ENCODE measurements around the gene BCL6B. TPM values are rescaled to one million over a fixed set of nuclear protein-coding genes. Genes with fewer than 3 reads are reported as not detected.
"Not testable (repeated sequence)": the region's sequence is repeated elsewhere in the genome, so short reads cannot be mapped to it uniquely, and the experiment has no call there.

The BCL6B gene
- 0.02 TPM in 1 of 2 replicates, not detected in the other for polyA plus RNA-seq (2011; rRNA removed)
- polyA minus RNA-seq (2011; rRNA and poly(A)+ RNA removed) = not detected in 2 replicates

DNA sequence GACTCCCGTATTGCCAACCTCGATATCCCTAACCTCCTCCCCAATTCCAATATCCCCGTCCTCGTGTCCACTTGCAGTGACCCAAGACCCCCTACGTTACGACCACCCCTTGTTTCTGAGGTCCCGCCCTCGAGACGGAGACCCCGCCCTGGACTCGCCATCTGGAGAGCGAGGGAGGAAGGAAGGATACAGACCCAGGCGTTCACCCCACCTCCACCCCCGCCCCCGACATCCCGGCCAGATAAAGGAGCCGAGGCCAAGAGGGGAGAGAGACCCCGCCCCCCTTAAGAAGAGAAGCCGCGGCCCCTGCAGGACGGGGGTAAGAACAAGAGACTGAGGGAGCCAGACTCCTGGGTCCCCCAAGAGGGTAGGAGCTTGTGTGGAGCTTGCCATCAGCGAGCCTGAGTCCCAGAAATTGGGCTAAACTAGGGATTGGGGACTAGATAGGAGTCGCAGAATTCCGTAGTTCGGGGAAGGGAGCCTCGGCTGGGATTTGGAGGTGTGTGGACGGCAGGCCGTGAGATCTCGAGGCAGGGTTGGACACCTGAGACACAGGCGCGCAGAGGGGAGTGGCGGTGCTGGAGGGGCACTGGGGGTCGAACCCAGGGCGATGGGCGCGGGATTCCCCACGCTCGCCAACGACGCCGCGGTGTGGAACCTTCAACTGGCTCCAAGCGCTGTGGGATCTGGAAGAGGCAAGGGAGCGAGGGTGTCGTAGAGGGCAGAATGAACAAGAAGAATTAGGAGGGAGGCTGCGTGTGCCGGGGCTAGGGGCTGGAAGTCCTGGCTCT is at the start of gene BCL6B:
Gene BCL6B (plus strand): TSS at position 270 of the 791 bp plus-strand sequence. CDS start 622 bp downstream, outside the sequence.
- peaks cover 2% of the 10 kb centered on the region for H3K27me3 ChIP-seq (ENCODE audit: control insufficient read depth, insufficient read depth, low read length)
- ChIA-PET POLR2A (no interaction called here), CTCF (interaction anchor here (0.8 to 5.0 kb wide), 9 partner anchors 13 to 356 kb away, joined by 4 to 87 read pairs (median 22); partner anchors contain the start of gene SLC16A13)
- TF ChIP-seq, protein P1, sequence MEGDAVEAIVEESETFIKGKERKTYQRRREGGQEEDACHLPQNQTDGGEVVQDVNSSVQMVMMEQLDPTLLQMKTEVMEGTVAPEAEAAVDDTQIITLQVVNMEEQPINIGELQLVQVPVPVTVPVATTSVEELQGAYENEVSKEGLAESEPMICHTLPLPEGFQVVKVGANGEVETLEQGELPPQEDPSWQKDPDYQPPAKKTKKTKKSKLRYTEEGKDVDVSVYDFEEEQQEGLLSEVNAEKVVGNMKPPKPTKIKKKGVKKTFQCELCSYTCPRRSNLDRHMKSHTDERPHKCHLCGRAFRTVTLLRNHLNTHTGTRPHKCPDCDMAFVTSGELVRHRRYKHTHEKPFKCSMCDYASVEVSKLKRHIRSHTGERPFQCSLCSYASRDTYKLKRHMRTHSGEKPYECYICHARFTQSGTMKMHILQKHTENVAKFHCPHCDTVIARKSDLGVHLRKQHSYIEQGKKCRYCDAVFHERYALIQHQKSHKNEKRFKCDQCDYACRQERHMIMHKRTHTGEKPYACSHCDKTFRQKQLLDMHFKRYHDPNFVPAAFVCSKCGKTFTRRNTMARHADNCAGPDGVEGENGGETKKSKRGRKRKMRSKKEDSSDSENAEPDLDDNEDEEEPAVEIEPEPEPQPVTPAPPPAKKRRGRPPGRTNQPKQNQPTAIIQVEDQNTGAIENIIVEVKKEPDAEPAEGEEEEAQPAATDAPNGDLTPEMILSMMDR (IDR thresholded peaks at IDR 0.05; ENCODE audit: low read depth, low read length) = no peak
- DNase-seq (ENCODE audit: low read depth, low spot score) = no peak
- no peak within 1 kb of the TSS for H3K27ac ChIP-seq (ENCODE audit: low read depth, low read length)
- peak within 1 kb of the TSS; percentile 36 for H3K4me3 ChIP-seq (ENCODE audit: low read depth, low read length)
- H3K9me3 ChIP-seq (ENCODE audit: control insufficient read depth, insufficient read depth, low read length) = peaks cover 5% of the 10 kb centered on the region; the same call in 1 of the 2 replicates

GRCh38 chr17:6979440-6979839 is 43.4 kb upstream of the BCL6B start:
- H3K4me3 ChIP-seq (ENCODE audit: low read depth, low read length); DNase-seq (ENCODE audit: low read depth, low spot score); H3K27me3 ChIP-seq (ENCODE audit: control insufficient read depth, insufficient read depth, low read length); H3K27ac ChIP-seq (ENCODE audit: low read depth, low read length); H3K9me3 ChIP-seq (ENCODE audit: control insufficient read depth, insufficient read depth, low read length); CTCF ChIA-PET; POLR2A ChIA-PET: not testable (repeated sequence)

GRCh38 chr17:6981426-6981825 is 41.4 kb upstream of the BCL6B start:
- CTCF ChIA-PET = no interaction called here
- POLR2A ChIA-PET = no interaction called here
- Histone ChIP-seq H3K9me3 (ENCODE audit: control insufficient read depth, insufficient read depth, low read length) (no peaks in the 10 kb centered on the region), H3K27me3 (ENCODE audit: control insufficient read depth, insufficient read depth, low read length) (no peaks in the 10 kb centered on the region), H3K27ac (ENCODE audit: low read depth, low read length) (no peak overlapping the region), H3K4me3 (ENCODE audit: low read depth, low read length) (no peak overlapping the region)
- TF ChIP-seq, protein P1 (IDR thresholded peaks at IDR 0.05; ENCODE audit: low read depth, low read length) = no peak
- DNase-seq (ENCODE audit: low read depth, low spot score) = no peak

DNA sequence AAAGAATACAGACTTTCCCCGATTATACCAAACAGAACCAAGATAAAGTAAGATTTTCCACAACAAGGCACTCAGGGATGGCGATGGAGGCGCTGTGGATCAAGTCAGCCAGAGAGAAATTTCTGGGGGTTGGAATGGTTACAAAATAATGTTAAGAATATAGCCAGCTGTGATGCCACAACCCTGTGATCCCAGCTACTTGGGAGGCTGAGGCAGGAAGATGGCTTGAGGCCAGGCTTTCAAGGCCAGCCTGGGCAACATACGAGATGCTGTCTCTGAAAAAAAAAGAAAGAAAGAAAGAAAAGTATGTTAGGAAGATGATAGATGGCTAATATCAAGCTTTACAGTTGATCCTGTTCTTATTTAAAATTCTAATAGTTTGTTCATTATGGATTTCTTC is 37.6 kb upstream of the BCL6B start:
- Histone ChIP-seq H3K27ac (ENCODE audit: low read depth, low read length) (no peak overlapping the region), H3K27me3 (ENCODE audit: control insufficient read depth, insufficient read depth, low read length) (no peaks in the 10 kb centered on the region), H3K9me3 (ENCODE audit: control insufficient read depth, insufficient read depth, low read length) (no peaks in the 10 kb centered on the region), H3K4me3 (ENCODE audit: low read depth, low read length) (no peak overlapping the region)
- TF ChIP-seq, protein P1 (IDR thresholded peaks at IDR 0.05; ENCODE audit: low read depth, low read length) = no peak
- ChIA-PET CTCF (interaction anchor here (1.0 to 3.6 kb wide), 4 partner anchors 15 to 74 kb away, joined by 5 to 18 read pairs (median 8); no protein-coding TSS in a partner anchor), POLR2A (no interaction called here)
- DNase-seq (ENCODE audit: low read depth, low spot score) = no peak

DNA sequence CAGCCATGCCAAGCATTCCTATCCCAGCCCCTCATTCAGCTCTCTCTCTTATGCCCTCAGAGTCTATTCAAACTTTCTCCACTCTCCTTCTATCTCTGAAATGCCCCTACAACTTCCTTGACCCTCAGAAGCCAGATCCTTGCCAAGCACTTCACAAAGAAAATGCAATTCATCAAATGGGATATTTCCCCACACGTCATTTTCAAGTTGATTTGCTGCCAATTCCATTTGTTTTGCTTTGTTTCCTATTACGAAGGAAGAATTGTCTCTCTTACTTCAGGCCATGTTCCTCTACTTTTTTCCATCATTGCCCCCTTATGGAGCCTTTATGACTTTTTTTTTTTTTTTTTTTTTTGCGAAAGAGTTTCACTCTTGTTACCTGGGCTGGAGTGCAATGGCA is 36.2 kb upstream of the BCL6B start:
- ChIA-PET CTCF (interaction anchor here (2.0 to 3.6 kb wide), 2 partner anchors 18 to 76 kb away, joined by 10 to 18 read pairs; no protein-coding TSS in a partner anchor), POLR2A (interaction anchor here (0.8 kb wide), 1 partner anchor 64 kb away, joined by 5 read pairs; no protein-coding TSS in a partner anchor)
- no peak overlapping the region for H3K27ac ChIP-seq (ENCODE audit: low read depth, low read length)
- DNase-seq (ENCODE audit: low read depth, low spot score) = no peak
- no peaks in the 10 kb centered on the region for H3K27me3 ChIP-seq (ENCODE audit: control insufficient read depth, insufficient read depth, low read length)
- TF ChIP-seq, protein P1 (IDR thresholded peaks at IDR 0.05; ENCODE audit: low read depth, low read length) = no peak
- H3K9me3 ChIP-seq (ENCODE audit: control insufficient read depth, insufficient read depth, low read length) = no peaks in the 10 kb centered on the region
- no peak overlapping the region for H3K4me3 ChIP-seq (ENCODE audit: low read depth, low read length)

All from AG04450 (cell line).